Stimulated activated CD8-positive, alpha-beta memory T cell treated with anti-CD3 and anti-CD28 coated beads, Interleukin-12 subunit alpha, Interleukin-12 subunit beta, amount 100 ng/mL, for 24 hours (primary cell): ENCODE measurements around the gene PMS2.
A peak's percentile ranks its signal among the peaks of the same experiment; 100 is the strongest.
"Not testable (repeated sequence)": the region's sequence is repeated elsewhere in the genome, so short reads cannot be mapped to it uniquely, and the experiment has no call there.

Experiments
- DNase-seq: peaks from one replicate; pipeline ENCODE4 v3.0.0-alpha.2; 2020; ENCODE audit errors: extremely low read depth

PMS2 gene, protein sequence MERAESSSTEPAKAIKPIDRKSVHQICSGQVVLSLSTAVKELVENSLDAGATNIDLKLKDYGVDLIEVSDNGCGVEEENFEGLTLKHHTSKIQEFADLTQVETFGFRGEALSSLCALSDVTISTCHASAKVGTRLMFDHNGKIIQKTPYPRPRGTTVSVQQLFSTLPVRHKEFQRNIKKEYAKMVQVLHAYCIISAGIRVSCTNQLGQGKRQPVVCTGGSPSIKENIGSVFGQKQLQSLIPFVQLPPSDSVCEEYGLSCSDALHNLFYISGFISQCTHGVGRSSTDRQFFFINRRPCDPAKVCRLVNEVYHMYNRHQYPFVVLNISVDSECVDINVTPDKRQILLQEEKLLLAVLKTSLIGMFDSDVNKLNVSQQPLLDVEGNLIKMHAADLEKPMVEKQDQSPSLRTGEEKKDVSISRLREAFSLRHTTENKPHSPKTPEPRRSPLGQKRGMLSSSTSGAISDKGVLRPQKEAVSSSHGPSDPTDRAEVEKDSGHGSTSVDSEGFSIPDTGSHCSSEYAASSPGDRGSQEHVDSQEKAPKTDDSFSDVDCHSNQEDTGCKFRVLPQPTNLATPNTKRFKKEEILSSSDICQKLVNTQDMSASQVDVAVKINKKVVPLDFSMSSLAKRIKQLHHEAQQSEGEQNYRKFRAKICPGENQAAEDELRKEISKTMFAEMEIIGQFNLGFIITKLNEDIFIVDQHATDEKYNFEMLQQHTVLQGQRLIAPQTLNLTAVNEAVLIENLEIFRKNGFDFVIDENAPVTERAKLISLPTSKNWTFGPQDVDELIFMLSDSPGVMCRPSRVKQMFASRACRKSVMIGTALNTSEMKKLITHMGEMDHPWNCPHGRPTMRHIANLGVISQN

DNA sequence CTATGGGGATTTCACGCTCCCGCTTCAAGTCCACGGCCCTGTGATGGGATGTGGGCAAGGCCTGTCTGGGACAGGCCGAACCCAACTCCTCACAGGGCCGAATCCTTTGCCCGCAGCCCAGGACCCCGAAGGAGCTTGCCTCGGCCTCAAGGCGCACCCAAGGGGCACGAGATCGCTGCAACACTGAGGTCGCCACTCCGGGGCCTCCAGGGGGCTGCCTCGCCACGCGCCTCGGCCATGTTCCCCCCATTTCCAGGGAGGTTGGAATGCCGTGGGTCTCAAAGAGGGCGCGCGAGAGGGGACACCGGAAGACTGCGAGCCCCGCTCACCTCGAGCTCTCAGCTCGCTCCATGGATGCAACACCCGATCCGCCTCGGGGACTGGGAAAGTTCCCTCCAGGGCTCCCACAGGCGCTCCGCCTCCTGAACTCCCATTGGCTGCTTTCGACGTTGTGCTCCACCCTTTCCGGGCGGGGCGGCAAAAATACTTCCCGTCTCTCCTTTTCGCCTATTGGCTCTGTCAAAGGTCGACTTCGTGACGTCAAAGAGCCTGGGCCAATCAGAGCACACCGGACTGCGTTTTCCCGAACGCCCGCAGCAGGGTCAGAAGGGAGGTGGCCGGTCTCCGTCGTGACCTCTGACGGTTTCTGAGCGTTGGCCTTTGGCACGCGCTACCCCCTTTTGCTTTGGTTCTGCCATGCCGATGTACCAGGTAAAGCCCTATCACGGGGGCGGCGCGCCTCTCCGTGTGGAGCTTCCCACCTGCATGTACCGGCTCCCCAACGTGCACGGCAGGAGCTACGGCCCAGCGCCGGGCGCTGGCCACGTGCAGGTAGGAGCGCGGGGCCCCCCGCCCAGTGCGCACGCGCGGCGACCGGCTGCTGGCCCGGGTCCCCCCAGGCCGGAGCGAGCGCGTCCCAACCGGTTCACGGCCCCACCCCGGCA lies at the start of gene PMS2, which contains the start of gene AIMP2:
PMS2 (minus strand) TSS at position 382 of the 944 bp plus-strand sequence; CDS start at position 352, 30 bp downstream.
AIMP2 (plus strand) TSS at position 605 of the 944 bp plus-strand sequence; CDS start at position 697, 92 bp downstream.
- peak; percentile 93 for DNase-seq

DNA sequence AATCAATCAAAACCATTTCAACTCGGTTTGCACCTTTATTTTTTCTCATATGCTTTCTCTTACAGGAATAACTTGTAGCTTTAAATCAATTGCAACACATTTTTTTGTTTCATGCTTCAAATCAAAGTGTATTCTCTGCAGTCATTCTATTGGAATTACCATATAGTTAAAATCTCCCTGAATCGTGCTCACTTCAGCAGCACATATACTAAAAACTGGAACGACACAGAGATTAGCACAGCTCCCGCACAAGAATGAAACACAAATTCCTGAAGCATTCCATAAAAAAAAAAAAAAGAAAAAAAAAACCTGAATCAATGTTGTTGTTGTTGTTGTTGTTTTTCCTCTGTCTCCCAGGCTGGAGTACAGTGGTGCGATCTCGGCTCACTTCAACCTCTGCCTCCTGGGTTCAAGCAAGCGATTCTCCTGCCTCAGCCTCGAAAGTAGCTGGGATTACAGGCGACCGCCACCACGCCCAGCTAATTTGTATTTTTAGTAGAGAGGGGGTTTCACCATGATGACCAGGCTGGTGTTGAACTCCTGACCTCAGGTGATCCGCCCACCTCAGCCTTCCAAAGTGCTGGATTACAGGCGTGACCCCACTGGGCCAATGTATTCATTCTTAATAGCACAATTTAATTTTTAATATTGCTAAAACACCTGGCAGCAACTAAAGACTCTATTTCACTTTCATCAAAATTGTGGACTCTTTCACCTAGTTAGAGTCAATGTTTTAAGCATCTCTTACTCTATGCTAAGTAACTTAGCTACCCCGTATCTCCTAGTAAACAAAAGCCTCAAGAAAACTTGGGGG lies 48.7 kb upstream of the PMS2 start:
- DNase-seq: no peak

DNA sequence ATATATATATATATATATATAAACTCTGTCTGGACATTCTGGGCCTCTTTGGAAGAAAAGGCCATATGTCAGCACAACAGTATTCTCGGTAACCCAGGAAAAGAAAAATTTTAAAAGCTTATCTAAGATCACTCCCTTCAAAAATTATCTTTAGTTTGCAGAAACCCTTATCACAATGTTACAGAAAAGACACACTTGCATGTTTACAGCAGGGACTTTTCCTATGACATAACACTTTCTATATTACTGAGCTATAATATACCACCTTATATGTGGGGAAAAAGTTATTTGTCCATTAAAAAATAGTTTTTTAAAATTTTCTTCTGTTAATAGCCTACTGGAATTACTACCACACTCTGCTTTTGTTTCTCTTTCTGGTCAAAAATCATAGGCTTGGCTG lies 47.8 kb upstream of the PMS2 start:
- no peak for DNase-seq

DNA sequence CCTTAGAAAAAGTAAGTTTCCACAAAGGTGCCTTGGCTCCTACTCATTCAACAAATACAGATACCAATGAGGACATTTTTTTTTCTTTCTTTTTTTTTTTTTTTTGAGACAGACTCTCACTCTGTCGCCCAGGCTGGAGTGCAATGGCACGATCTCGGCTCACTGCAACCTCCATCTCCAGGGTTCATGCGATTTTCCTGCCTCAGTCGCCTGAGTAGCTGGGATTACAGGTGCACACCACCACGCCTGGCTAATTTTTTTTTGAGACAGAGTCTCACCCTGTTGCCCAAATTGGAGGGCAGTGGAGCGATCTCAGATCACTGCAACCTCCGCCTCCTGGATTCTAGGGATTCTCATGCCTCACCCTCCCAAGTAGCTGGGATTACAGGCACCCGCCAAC lies 42.3 kb upstream of the PMS2 start:
- not testable (repeated sequence) for DNase-seq

DNA sequence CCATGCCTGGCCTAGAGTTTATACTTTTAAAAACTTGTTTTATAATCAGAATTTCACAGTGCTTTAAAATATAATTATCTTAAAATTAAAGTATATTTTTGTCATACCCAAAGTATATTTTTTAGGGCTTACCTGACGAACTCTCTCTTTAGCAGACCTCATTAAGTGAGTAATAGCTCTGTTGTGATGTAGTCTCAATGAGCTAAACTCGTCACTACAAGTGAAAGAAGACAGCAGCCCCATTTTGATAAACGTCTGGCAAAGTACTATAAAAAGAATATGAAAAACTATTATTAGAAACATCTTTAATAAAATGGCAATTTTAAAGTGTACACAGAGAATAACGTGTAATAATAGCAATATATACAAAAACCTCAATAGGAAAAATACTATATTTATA lies 40.9 kb upstream of the PMS2 start:
- no peak for DNase-seq

DNA sequence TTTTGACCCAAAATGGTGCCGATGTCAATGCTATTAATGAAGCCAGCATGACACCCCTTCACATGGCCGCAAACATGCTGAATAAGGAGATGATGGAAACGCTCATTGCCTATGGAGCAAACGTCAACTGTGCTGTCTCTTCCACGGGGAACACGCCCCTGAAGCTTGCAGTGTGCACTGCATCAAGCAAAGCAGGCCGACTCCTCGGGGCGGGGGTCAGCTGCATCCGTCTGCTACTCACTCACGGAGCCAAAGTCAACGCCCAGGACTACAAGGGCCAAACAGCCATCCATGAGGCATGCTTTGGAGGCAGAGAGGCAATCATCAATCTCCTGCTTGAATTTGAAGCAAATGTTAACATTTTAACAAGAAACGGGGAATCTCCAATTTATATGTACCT lies 26.8 kb upstream of the PMS2 start:
- DNase-seq: no peak

DNA sequence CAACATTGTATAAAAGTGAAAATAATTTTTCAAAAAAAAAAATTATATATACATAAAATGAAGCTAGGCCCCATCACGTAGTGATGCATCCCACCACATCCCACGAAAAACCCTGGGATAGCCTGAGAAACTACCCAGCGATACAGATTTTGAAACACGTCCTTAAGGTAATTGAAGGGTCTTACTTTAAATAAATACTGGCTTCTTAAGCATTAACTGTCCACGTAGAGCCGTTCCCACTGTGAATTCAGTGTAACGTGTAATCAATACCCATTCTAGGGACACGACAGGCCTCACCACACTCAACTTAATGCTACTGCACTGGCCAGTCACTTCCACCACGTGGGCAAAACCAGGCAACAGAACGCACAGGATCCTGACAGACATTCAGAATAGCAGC lies 26.3 kb upstream of the PMS2 start:
- no peak for DNase-seq

DNA sequence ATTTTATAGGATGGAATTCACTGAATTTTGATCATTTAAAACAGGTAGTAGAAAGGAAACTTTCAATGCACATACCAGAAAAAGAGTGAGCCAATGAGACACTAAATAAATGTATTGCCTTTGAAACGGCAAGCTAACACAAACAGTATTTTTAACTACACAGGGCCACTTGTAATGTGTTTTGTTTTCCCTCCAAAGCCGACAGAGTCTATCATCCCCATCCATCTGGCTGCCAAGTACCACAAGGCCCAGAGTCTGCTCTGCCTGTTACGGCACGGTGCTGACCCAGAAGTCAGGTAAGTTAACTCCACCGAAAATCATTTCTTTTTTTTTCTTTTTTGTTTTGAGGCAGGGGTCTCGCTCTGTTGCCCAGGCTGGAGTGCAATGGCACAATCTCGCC lies 23.8 kb upstream of the PMS2 start:
- DNase-seq: no peak

DNA sequence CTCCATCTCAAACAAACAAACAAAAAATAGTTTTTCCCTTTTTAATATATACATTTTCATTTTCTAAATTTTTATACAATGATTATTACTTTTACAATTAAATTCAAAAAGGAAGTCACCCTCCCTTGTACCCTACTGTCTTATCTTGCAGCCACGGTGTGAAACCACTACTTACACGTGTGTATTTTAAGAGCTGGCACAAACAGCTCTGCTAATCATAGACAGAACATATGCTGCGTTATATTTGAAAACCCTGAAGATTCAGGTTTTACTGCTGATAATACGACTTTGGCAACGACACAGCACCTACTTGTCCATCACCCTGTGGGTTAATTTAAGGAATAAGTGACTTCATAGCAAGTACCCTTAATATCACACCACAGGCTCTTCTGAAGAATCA lies 23.3 kb upstream of the PMS2 start:
- no peak for DNase-seq

DNA sequence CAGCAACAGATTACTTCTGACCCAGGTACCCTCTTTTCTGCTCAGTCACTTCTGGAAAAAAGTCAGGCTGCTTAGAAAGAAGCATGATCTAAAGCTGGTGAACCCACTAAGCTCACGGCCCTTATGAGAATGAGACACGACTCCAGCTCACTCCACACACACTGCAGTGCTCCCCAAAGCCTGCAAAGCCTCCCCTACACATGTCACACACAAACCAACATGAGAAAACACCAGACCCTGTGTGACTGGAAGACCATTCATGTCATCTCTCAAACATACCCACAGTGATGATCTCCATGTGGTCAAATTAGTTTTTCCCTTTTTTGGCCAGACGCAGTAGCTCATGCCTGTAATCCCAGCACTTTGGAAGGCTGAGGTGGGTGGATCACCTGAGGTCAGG lies 22.7 kb upstream of the PMS2 start:
- DNase-seq: no peak

DNA sequence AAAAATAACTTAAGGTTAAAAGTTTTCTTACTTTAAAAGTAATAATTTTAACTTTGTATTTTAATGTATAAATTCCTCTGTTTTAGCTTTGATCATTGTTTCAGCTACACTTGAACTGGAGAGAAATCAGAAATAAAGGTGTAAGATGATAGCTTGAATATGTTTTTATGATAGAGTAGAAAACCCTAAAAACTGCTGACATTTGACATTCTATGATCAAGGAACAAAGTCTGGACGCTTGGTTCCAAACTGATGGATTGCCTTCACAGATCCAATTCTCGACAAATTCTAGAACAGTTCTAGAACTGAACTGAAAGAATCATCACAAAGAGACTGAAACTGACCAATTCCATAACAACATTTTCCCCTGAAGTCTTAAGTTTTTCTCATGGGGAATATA lies 22.1 kb upstream of the PMS2 start, which contains the start of gene ANKRD61:
ANKRD61 (plus strand) TSS at position 389 of the 400 bp plus-strand sequence; CDS start at position 389, 0 bp downstream.
- DNase-seq: no peak

DNA sequence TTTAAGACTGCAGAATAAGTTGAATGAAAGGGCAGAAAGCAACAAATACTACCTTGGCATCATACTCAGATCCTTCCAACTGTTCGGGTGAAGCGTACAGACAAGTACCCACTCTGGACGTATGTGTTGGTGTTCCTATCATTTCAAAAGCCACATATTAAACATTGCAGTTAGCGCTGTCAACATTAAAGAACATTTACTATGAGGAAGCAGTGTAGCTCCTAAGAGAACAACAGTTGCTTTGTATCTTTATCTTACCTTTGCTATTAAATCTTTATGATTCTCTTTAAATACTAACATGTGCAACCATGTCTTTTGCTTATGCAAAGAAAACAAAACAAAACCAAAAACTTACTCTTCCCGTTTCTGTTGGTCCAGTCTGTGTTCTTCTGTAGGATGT lies 19.7 kb upstream of the PMS2 start:
- no peak for DNase-seq

DNA sequence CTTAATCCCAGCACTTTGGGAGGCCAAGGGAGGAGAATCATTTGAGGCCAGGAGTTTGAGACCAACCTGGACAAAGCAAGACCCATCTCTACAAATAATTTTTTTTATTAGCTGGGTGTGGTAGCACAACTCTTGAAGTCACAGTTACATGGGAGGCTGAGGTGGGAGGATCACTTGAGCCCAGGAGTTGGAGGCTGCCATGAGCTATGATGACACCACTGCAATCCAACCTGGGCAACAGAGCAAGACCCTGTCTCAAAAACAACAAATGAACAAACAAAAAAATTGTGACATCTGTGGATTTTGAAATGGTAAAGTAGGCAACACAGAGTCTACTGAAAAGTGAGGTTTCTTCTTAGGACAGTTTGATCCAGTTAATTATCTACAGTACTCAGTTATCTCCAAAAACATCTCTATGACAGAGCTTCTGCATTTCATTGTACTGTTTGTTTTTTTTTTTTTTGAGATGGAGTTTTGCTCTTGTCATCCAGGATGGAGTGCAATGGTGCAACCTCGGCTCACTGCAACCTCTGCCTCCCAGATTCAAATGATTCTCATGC lies 19.0 kb upstream of the PMS2 start:
- no peak for DNase-seq

DNA sequence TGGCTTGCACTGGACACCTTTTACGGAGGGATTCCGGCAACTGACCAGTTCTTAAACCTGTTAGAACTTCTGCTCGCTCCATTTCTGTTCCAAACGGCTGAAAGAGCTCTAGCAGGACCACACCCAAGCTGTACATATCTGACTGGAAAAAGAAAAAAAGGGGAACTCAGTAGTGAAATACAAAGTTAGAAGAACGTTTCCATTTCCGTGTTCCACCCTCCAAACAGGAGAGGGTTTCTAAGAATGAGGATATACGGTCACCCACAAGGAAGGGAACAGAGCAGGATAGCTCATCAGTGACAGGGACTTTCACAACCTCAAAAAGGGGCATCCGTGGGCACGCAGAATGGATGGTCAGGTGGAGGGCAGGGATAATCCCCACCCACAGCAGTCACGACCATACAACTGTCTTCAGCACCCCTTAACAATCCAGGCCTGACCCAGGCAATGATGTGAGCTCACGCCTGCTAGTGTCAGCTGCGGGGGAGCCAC lies 18.0 kb upstream of the PMS2 start:
- DNase-seq: no peak

DNA sequence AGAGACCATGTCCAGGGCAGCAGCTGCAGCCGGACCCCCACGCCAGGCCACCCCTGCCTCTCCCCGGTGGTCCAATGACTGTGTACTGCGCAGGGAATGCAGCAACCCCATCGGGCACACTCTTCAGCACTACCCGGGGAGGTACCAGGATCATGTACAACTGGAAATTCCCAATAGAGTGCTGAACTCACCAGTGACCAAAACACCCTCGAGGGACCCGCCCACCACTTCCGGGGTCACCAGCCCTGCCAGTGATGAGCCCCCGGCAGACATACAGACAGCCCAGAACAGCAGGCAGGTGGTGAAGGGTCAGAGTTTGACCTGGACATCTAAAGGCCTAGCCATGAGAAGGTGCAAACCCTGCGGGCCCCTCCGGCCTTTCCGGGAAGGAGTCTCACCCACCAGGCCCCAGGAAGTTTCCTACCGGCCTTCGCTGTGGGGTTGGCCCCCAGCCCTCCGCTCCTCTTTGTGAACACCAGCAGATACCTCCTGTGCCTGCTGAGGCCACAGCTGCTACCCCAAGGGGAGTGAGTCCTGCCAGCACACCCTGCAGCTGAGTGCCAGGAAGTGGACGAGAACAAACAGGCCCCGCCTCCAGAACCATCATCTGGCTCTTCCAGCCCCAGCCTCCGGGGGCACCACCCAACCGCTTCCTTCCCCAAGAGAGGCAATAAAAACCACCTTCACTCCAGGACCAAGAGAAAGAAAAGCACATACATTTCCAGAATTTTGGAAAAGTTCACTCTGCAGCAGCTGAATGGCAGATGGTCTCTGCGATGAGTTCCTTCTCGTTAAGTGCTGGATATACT lies 17.4 kb upstream of the PMS2 start:
- DNase-seq: no peak

DNA sequence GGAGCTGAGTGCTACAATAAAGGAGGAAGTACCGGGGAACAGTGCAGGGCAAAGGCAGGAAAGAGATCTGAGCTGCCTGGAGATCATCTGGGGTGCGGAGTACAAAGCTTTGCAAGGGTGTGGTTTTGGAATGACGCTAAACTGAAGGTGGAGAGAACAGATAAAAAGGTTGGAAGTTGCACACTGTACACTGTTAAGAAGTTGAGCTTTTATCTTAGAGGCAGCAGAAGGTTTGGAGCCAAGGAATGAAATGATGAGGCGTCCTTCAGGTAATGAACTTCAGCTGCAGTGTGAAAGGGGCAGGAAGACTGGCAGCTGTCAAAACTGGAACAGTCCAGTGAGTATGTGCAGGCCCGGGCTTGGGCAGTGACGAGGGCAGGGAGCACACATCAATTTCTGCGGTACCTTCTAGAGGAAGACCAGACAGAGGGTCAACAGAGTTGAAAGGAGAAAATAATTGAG lies 15.2 kb upstream of the PMS2 start:
- no peak for DNase-seq

DNA sequence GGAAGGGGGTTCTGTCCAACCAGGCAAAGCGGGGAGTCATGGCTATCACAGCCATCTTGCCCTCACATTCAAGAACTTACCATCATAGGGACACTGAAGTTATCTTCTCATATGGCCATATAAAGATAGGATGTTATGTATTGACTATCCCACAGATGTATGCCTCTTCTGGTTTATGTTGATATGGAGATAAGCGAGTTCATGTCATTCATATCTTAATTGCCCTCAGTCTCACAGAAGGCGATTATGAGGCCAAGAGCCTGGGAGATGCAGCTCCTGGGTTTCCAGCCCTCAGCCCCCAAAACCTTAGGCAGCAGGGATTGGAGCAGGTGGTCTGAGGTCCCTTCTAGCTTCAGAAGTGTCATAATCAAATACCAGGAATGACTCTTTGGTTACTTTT lies 13.9 kb upstream of the PMS2 start:
- no peak for DNase-seq

DNA sequence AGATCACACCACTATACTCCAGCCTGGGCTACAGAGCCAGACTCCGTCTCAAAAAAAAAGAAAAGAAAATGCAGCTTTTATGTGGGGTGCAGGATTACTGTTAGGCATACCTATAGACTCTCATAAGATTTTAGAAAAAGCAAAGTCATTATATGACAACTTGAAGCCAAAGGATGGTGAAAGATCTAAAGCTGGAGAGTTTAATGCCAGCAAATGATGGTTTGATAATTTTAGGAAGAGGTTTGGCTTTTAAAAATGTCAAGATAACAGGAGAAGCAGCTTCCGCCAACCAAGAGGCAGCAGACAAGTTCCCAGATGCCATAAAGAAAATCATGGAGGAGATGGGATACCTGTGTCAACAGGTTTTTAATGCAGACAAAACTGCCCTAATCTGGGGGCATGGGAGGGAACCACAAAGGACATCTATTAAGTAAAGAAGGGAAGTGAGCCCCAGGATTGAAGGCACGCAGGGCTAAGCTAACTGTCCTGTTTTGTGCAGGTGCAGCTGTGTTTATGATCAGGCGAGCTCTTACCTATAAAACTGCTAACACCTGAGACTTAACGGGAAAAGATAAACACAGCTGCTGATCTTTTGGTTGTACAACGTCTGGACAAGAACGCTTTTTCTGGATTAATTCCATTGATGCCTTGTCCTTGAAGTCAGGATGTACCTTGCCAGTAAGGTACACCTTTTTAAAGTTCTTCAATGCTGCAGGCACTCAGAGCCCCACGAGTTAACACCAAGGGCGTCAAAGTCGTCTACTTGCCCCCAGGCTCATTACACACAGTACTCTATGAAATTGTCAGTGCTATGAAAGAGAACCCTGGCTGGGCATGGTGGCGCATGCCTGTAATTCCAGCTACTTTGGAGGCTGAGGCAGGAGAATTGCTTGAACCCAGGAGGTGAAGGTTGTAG lies 11.8 kb upstream of the PMS2 start:
- no peak for DNase-seq
